DND-41 (cell line): ENCODE results near the gene GLB1L3.

ENCODE experiments used
- EZH2 ChIP-seq: IDR thresholded peaks from 3 replicates; pipeline ENCODE4 v1.6.1; 2012; ENCODE audit warnings: borderline replicate concordance, low read depth, mild to moderate bottlenecking, moderate library complexity, low read length, inconsistent platforms; ENCODE audit not compliant: severe bottlenecking
- TF ChIP-seq, protein P1 (sequence below): IDR thresholded peaks from 2 replicates; pipeline ENCODE4 v1.5.1; 2012; ENCODE audit warnings: borderline replicate concordance, low read length, moderate library complexity, mild to moderate bottlenecking; ENCODE audit not compliant: poor library complexity, severe bottlenecking; ENCODE audit errors: extremely low read depth

- TF ChIP-seq, protein P1, sequence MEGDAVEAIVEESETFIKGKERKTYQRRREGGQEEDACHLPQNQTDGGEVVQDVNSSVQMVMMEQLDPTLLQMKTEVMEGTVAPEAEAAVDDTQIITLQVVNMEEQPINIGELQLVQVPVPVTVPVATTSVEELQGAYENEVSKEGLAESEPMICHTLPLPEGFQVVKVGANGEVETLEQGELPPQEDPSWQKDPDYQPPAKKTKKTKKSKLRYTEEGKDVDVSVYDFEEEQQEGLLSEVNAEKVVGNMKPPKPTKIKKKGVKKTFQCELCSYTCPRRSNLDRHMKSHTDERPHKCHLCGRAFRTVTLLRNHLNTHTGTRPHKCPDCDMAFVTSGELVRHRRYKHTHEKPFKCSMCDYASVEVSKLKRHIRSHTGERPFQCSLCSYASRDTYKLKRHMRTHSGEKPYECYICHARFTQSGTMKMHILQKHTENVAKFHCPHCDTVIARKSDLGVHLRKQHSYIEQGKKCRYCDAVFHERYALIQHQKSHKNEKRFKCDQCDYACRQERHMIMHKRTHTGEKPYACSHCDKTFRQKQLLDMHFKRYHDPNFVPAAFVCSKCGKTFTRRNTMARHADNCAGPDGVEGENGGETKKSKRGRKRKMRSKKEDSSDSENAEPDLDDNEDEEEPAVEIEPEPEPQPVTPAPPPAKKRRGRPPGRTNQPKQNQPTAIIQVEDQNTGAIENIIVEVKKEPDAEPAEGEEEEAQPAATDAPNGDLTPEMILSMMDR = no peak
- no peak for TF ChIP-seq EZH2
Measured at GRCh38 chr11:134358856-134359490, 82.8 kb downstream of the GLB1L3 start.
